Endothelial cell of umbilical vein (primary cell): ENCODE results near the gene GPAM. TPM values are rescaled to one million over a fixed set of nuclear protein-coding genes. Genes with fewer than 3 reads are reported as not detected.

ENCODE experiments used
- BruUV-seq: library from RNA; stranded (reverse); fragments of 400-500 nt; replicated peaks from 2 replicates; lab custom pipeline; 2021; lab: Mats Ljungman, UMichigan
- CTCF ChIA-PET: fragments of 300-600, 350-600 bp; sonication (Branson Sonifier 250); formaldehyde crosslinking; loops from one replicate; lab custom pipeline; 2021; ENCODE audit warnings: antibody characterized with exemption, inconsistent platforms; lab: Charles Lee
- POLR2A ChIA-PET: fragments of 300-600, 350-600 bp; sonication (Branson Sonifier 250); formaldehyde crosslinking; loops from one replicate; lab custom pipeline; 2021; ENCODE audit warnings: antibody characterized with exemption, inconsistent platforms; lab: Charles Lee
- DNase-seq: peaks from one replicate; pipeline ENCODE4 v3.0.0-alpha.2; 2011; ENCODE audit warnings: low read depth, low spot score
- FAIRE-seq: peaks from 2 replicates; lab custom pipeline; 2011; peaks lifted over from hg19 to GRCh38; lab: Jason Lieb, UNC
- H2AFZ ChIP-seq: 2 replicates; pipeline ENCODE4 v1.6.0; 2012; ENCODE audit warnings: low read depth, low read length, control low read depth, inconsistent platforms
- H3K27ac ChIP-seq: 2 replicates; pipeline ENCODE4 v1.5.1; 2011; ENCODE audit warnings: low read depth, mild to moderate bottlenecking, control low read depth, low read length, moderate library complexity; ENCODE audit not compliant: insufficient read depth
- H3K27me3 ChIP-seq, 2 experiments: 2 replicates each; pipeline versions ENCODE4 v1.6.0 to v1.6.1; 2011; ENCODE audit warnings: low read length in 2 of 2, mixed read lengths in 1 of 2; ENCODE audit not compliant: control insufficient read depth in 2 of 2, insufficient read depth in 2 of 2
- H3K36me3 ChIP-seq, 2 experiments: 2 replicates in 1 of 2; 3 replicates in 1 of 2; pipeline ENCODE4 v1.5.1; 2011; ENCODE audit warnings: low read length in 2 of 2, mild to moderate bottlenecking in 1 of 2, moderate library complexity in 1 of 2; ENCODE audit not compliant: control insufficient read depth in 2 of 2, insufficient read depth in 2 of 2; ENCODE audit errors: extremely low read depth in 1 of 2
- H3K4me1 ChIP-seq: 3 replicates; pipeline ENCODE4 v1.5.1; 2011; ENCODE audit warnings: mild to moderate bottlenecking, low read length; ENCODE audit not compliant: control insufficient read depth, insufficient read depth; ENCODE audit errors: extremely low read depth
- H3K4me2 ChIP-seq: 2 replicates; pipeline ENCODE4 v1.6.1; 2011; ENCODE audit warnings: low read length, control low read depth, mixed read lengths; ENCODE audit not compliant: insufficient read depth
- H3K4me3 ChIP-seq, 3 experiments: fragments of 200-600 bp in 1 of 3; sonication (generic), shearing (Covaris generic) in 1 of 3; replicated peaks in 1 of 3; 2 replicates each; pipeline ENCODE4 v1.5.1; 2011 to 2016; ENCODE audit warnings: control low read depth in 3 of 3, low read length in 3 of 3, mild to moderate bottlenecking in 2 of 3, inconsistent platforms in 1 of 3, low read depth in 1 of 3, moderate library complexity in 1 of 3; ENCODE audit not compliant: insufficient read depth in 1 of 3
- H3K79me2 ChIP-seq: 2 replicates; pipeline ENCODE4 v1.6.0; 2012; ENCODE audit warnings: low read length, inconsistent platforms; ENCODE audit not compliant: control insufficient read depth, insufficient read depth
- H3K9ac ChIP-seq: replicated peaks from 2 replicates; pipeline ENCODE3; 2011; ENCODE audit warnings: low read length, control low read depth; ENCODE audit not compliant: insufficient read depth; ENCODE audit errors: extremely low read depth
- H3K9me1 ChIP-seq: replicated peaks from 3 replicates; pipeline ENCODE4 v1.6.0; 2011; ENCODE audit warnings: mild to moderate bottlenecking, low read length; ENCODE audit not compliant: control insufficient read depth, insufficient read depth; ENCODE audit errors: extremely low read depth
- H3K9me3 ChIP-seq: replicated peaks from 2 replicates; pipeline ENCODE4 v1.5.1; 2012; ENCODE audit warnings: low read length, inconsistent platforms; ENCODE audit not compliant: control insufficient read depth, insufficient read depth
- H4K20me1 ChIP-seq: replicated peaks from 2 replicates; pipeline ENCODE3; 2011; ENCODE audit warnings: mild to moderate bottlenecking, low read length; ENCODE audit not compliant: control insufficient read depth, insufficient read depth; ENCODE audit errors: extremely low read depth
- CTCF ChIP-seq, 2 donors: IDR thresholded peaks; 1 replicate in 1 of 2; 2 replicates in 1 of 2; pipeline ENCODE4 v1.5.1; 2011; ENCODE audit warnings: low read length in 2 of 2, mild to moderate bottlenecking in 2 of 2, moderate library complexity in 2 of 2, control low read depth in 1 of 2, inconsistent platforms in 1 of 2, low read depth in 1 of 2; ENCODE audit not compliant: insufficient read depth in 1 of 2; ENCODE audit errors: extremely low read depth in 1 of 2
- EZH2 ChIP-seq: IDR thresholded peaks from 2 replicates; pipeline ENCODE4 v1.6.1; 2012; ENCODE audit warnings: borderline replicate concordance, low read depth, mild to moderate bottlenecking, moderate library complexity, low read length, inconsistent platforms; ENCODE audit not compliant: severe bottlenecking
- FOS ChIP-seq: IDR thresholded peaks from 2 replicates; pipeline ENCODE4 v1.6.1; 2011; ENCODE audit warnings: mild to moderate bottlenecking, low read length, moderate library complexity, borderline replicate concordance; ENCODE audit not compliant: insufficient read depth
- GATA2 ChIP-seq: IDR thresholded peaks from 2 replicates; pipeline ENCODE4 v1.7.0; 2011; ENCODE audit warnings: low read depth, mild to moderate bottlenecking, moderate library complexity, mixed read lengths, low read length; ENCODE audit not compliant: insufficient read length, insufficient read depth
- JUN ChIP-seq: IDR thresholded peaks from 2 replicates; pipeline ENCODE4 v1.6.1; 2011; ENCODE audit warnings: borderline replicate concordance, low read depth; ENCODE audit not compliant: insufficient read length, insufficient read depth
- MAX ChIP-seq: IDR thresholded peaks from 2 replicates; pipeline ENCODE4 v1.6.1; 2011; ENCODE audit not compliant: insufficient read depth, insufficient read length
- MYC ChIP-seq: IDR thresholded peaks from one replicate; pipeline ENCODE4 v1.6.1; 2011; ENCODE audit warnings: mild to moderate bottlenecking, low read depth, low read length
- POLR2A ChIP-seq: IDR thresholded peaks from 2 replicates; pipeline ENCODE4 v1.6.1; 2012; ENCODE audit warnings: low read depth, mild to moderate bottlenecking, control low read depth, low read length
- POLR2AphosphoS5 ChIP-seq: IDR thresholded peaks from 2 replicates; pipeline ENCODE4 v1.6.1; 2012; ENCODE audit warnings: low read depth, mild to moderate bottlenecking, control low read depth, low read length, moderate library complexity; ENCODE audit not compliant: insufficient read depth
- dilution Hi-C: fragments of 300-500 bp; cut with MboI; formaldehyde crosslinking; loops from one replicate; pipeline ENCODE4 v1.15.0; 2019; ENCODE audit warnings: low sequenced_read_pairs; ENCODE audit not compliant: extremely low pct_ligation_motif_present
- intact Hi-C: fragments of 100-400 bp; cut with micrococcal nuclease; formaldehyde crosslinking; loops from one replicate; pipeline ENCODE4 v1.10.0; 2022
- polyA plus RNA-seq, 4 experiments: library from polyadenylated mRNA; depleted of rRNA in 3 of 4; stranded (reverse) in 3 of 4; unstranded in 1 of 4; fragments of >200 nt; gene quantifications; 2 replicates each; pipeline versions ENCODE4 v1.2.1 to v1.2.3, GENCODE V29; 2011 to 2012; ENCODE audit warnings: missing spikeins in 1 of 4
- total RNA-seq: library from RNA; stranded (reverse); gene quantifications from 2 replicates; pipeline ENCODE4 v1.2.3, GENCODE V29; 2021

Gene GPAM
- total and polyA plus RNA-seq, 2 donors (not counting 3 experiments of a cell fraction or from before 2014, with no cell fraction given): 3.4 to 9.7 TPM

GRCh38 chr10:112124866-112125265, 58.7 kb downstream of the GPAM start:
- H3K9me1 ChIP-seq: no peaks in the 10 kb centered on the region
- no peak overlapping the region for H3K4me3 ChIP-seq
- H3K9ac ChIP-seq: no peak overlapping the region
- no peak for TF ChIP-seq MYC
- no peak for TF ChIP-seq CTCF (IDR thresholded peaks at IDR 0.05; ENCODE audit: extremely low read depth in 1 of 2, insufficient read depth in 1 of 2, low read depth in 1 of 2, low read length in 2 of 2)
- TF ChIP-seq GATA2: no peak
- no peak for TF ChIP-seq EZH2
- no peak for TF ChIP-seq FOS
- TF ChIP-seq MAX: no peak
- TF ChIP-seq POLR2AphosphoS5: no peak
- no peak for TF ChIP-seq JUN
- no peak for TF ChIP-seq POLR2A
- no peak overlapping the region for H2AFZ ChIP-seq
- ChIA-PET POLR2A (no interaction called here), CTCF (interaction anchor here (1.1 to 11.6 kb wide), 3 partner anchors 9 to 310 kb away, joined by 4 to 98 read pairs (median 7); no protein-coding TSS in a partner anchor)
- no TSS peak for BruUV-seq
- DNase-seq (no peak), FAIRE-seq (no peak)
- no peak overlapping the region for H3K27ac ChIP-seq
- H3K4me1 ChIP-seq: no peaks in the 10 kb centered on the region
- no peaks in the 10 kb centered on the region for H3K9me3 ChIP-seq
- dilution Hi-C loops (no loop called here), intact Hi-C loops (no loop called here)
- H3K79me2 ChIP-seq: no peaks in the 10 kb centered on the region
- H4K20me1 ChIP-seq: no peaks in the 10 kb centered on the region
- H3K36me3 ChIP-seq: no peaks in the 10 kb centered on the region
- H3K4me2 ChIP-seq: no peak overlapping the region
- no peaks in the 10 kb centered on the region for H3K27me3 ChIP-seq
